Motor neuron (in vitro differentiated cells): ENCODE measurements around the gene GYPB. TPM values are rescaled to one million over a fixed set of nuclear protein-coding genes. Genes with fewer than 3 reads are reported as not detected.
"Not testable (repeated sequence)": the region's sequence is repeated elsewhere in the genome, so short reads cannot be mapped to it uniquely, and the experiment has no call there.

Source experiments
- ATAC-seq, 8 experiments: fragments of 200-7000 bp; cut with Tn5 transposase; replicated peaks in 6 of 8; 2 replicates each; pipeline ENCODE4 v1.8.0; 2021; ENCODE audit warnings: mild to moderate bottlenecking in 8 of 8, moderate library complexity in 8 of 8
- H3K27ac ChIP-seq, 2 donors: fragments of 250-450 bp; sonication (Bioruptor Pico); 2 replicates each; pipeline ENCODE4 v1.9.0; 2021; ENCODE audit warnings: antibody characterized with exemption in 2 of 2, mild to moderate bottlenecking in 2 of 2, moderate library complexity in 1 of 2
- H3K4me1 ChIP-seq, 2 donors: fragments of 250-450 bp; sonication (Bioruptor Pico); replicated peaks in 1 of 2; 2 replicates each; pipeline ENCODE4 v1.6.1; 2021; ENCODE audit warnings: antibody characterized with exemption in 2 of 2, mild to moderate bottlenecking in 2 of 2, moderate library complexity in 1 of 2
- H3K4me3 ChIP-seq, 5 donors: fragments of 250-450 bp; sonication (Bioruptor Pico); 2 replicates each; pipeline ENCODE4 v1.9.0; 2021; ENCODE audit warnings: antibody characterized with exemption in 5 of 5, mild to moderate bottlenecking in 5 of 5, moderate library complexity in 4 of 5
- WGBS, 10 experiments: fragments of 450-650 bp; shearing (Covaris generic); methylation state at CpG; one replicate each; pipeline ENCODE4 v1.0.0; 2022; 5-methylcytosine and 5-hydroxymethylcytosine counted together
- in situ Hi-C, 9 experiments: fragments of 400-800 bp; cut with MboI; loops; one replicate each; pipeline ENCODE4 v1.15.0; 2021; ENCODE audit warnings: low sequenced_read_pairs in 9 of 9, low pct_unique_long_range_greater_than_20kb in 2 of 9; ENCODE audit not compliant: unreplicated experiment in 9 of 9
- total RNA-seq, 8 experiments: library from RNA; unstranded; fragments of 300-600 nt; gene quantifications; 2 replicates each; pipeline versions ENCODE4 v1.2.3 to v1.2.4, GENCODE V29; 2022

The GYPB gene
- total RNA-seq, 8 experiments from 2014 or later = not detected

DNA sequence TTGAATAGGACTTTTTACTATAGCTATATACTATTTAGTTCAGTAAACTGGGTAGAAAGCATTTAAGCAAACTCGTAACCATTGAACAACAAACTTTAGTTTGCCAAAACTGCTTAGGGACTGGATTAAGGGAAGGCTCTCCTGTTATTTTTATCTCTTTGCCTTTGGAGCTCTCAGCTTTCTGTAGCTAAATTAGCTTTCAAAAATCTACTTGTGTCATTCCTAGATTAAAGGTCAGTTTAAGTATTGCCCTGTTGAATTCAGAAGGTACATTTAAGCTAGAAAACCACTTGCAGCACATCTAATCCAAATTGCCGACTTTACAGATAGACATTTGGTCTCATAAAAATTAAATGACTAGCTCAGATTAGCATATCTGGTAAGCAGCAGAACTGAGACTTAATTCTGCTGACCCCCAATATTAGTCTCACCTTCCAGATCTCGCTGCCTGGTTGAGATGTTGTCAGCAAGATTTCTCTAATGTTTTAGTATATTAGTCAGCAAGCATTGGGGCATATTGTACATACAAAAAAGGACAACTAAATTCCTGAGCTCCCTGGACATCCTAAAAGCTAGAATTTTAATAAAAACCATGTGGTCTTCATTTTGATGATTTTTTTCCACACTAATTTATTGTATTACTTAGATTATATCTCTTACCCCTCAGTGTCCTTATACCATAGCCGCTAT is 14.2 kb downstream of the GYPB start:
- 33 to 100% (median 83%) methylated on average over 1 to 4 of the region's 4 CpGs; no CpG with 5 or more reads in 3 of the 10 experiments for WGBS, 10 experiments

DNA sequence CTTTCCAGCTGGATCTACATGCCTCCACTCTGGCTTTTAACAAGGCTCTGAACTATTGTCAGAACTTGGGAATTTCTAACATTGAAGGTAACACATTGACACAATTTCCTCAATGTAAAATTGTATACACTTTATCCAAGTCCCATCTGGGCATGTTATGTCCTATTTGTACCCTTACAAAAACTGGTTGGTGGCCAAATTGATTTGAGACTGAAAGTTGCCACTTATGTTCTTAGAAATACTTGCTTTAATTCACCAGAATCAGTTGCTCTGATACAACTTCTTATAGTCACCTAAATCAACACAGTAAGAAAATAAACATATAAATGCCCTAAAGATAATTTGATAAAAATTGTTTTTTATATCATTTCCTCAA is 15.3 kb downstream of the GYPB start:
- ATAC-seq, H3K4me1 ChIP-seq, in situ Hi-C loops, H3K27ac ChIP-seq, H3K4me3 ChIP-seq: not testable (repeated sequence)

More for the DNA sequence above, 14.2 kb downstream of the GYPB start:
- H3K27ac ChIP-seq, ATAC-seq, H3K4me3 ChIP-seq, H3K4me1 ChIP-seq, in situ Hi-C loops: not testable (repeated sequence)

DNA sequence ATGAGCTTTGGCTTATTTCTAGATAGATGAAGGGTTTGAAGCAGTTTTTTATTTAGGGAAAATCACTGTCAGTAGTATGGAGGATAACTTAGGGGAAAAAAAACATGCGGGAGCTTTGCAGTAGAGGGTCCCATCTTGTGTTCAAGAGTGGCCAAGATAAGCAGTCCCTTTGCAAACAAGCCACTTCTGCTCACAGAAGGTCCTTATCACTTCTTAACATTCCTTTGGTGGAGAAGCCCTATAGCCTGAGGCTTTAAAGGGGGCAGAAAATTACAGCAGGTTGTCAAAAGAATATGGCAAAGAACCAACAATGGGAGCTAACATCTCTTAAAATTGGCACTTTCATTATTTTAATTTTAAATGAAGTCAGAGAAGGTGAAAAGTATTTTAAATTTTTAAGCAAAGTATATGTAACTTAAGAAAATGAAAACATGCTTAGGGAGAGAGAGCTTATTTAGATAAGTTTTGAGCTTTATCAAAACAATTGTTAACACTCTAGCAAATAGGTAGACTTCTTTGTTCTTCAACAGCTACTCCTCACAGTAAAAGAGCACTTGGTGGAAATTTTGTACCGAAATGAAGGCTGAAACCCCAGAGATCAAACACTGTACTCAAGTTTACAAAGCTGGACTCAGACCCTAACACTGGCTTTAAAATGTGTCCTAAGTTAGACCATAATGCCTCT is 15.8 kb downstream of the GYPB start:
- H3K4me3 ChIP-seq, H3K27ac ChIP-seq, H3K4me1 ChIP-seq, in situ Hi-C loops, ATAC-seq: not testable (repeated sequence)
- WGBS, 10 experiments = 40 to 100% (median 75%) methylated on average over 1 to 2 of the region's 2 CpGs; no CpG with 5 or more reads in 3 of the 10 experiments

DNA sequence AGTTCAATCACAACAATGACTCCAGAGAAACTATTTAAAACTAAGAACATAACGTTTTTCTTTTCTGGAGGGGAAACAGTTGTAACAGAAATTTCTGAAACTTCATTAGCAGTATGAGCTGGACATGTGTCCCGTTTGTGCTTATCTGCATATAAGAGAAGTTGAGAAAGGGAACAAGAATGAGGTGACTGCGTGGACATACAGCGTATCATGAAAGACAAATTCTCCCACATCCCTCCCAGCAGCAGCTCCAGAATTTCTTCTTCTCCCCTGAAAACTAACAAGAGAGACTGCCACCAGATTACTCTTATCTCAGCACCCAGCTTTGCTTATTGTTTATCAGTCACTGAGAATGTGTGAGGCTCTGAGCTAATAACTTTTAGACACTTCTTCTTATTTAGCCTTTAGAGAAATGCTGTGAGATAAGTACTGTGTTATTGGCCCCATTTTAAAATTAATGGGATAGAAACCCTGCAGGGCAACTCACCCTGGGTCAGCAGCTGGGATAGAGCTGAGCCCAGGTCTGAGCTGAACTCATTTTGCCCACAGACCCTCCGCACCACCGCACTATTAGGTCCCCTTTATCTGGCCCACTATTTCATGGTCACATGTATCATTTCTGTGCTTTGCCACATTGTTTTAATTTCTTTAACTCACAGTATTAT is 18.7 kb downstream of the GYPB start:
- 14 to 80% (median 75%) methylated on average over 1 to 4 of the region's 6 CpGs; no CpG with 5 or more reads in 5 of the 10 experiments for WGBS, 10 experiments
- in situ Hi-C loops, ATAC-seq, H3K4me3 ChIP-seq, H3K27ac ChIP-seq, H3K4me1 ChIP-seq: not testable (repeated sequence)

DNA sequence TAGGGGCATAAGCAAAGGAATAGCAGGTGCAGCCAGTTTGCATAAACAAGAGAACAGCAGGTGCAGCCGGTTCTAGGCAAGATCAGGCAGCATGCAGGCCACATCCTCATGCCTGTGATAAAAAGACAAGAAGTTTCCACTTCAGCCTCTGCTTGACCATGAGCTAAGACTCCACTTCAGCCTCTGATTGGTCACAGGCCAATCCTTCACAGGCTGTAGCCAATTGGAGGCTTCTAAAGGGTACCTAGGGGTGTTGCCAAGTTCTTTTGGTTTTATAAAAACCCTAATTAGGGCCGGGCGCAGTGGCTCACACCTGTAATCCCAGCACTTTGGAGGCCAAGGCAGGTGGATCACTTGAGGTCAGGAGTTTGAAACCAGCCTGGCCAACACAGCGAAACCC is 23.0 kb downstream of the GYPB start:
- H3K4me3 ChIP-seq, ATAC-seq, in situ Hi-C loops, H3K4me1 ChIP-seq, H3K27ac ChIP-seq: not testable (repeated sequence)
- 67% methylated on average over 1 of the region's 4 CpGs; no CpG with 5 or more reads in 9 of the 10 experiments for WGBS, 10 experiments

DNA sequence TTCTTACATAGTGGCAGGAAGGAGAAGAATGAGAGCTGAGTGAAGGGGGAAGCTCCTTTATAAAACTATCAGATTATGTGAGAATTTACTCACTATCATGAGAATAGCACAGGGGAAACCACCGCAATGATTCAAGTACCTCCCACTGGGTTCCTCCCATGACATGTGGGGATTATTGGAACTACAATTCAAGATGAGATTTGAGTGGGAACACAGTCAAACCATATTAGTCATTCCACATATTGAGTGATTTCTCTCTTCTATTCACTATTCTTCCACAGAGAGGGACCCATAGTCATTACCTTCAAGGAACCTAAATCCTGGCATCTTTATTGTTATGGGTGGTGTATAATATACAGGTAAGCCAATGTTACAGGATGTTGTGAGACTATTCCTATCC is 27.4 kb downstream of the GYPB start:
- WGBS, 10 experiments = no CpG with 5 or more reads among the region's 1 CpG
- in situ Hi-C loops, ATAC-seq, H3K4me1 ChIP-seq, H3K4me3 ChIP-seq, H3K27ac ChIP-seq: not testable (repeated sequence)

DNA sequence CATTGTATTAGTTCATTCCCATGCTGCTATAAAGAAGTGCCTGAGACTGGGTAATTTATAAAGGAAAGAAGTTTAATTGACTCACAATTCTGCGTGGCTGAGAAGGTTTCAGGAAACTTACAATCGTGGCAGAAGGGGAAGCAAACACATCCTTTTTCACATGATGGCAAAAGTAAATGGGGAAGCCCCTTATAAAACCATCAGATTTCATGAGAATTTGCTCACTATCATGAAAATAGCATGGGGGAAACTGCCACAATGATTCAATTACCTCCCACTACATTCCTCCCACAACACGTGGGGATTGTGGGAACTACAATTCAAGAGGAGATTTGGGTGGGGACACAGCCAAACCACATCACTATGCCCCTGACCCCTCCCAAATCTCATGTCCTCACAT is 28.5 kb downstream of the GYPB start:
- H3K27ac ChIP-seq, ATAC-seq, in situ Hi-C loops, H3K4me3 ChIP-seq, H3K4me1 ChIP-seq: not testable (repeated sequence)
- no CpG with 5 or more reads among the region's 3 CpGs for WGBS, 10 experiments

DNA sequence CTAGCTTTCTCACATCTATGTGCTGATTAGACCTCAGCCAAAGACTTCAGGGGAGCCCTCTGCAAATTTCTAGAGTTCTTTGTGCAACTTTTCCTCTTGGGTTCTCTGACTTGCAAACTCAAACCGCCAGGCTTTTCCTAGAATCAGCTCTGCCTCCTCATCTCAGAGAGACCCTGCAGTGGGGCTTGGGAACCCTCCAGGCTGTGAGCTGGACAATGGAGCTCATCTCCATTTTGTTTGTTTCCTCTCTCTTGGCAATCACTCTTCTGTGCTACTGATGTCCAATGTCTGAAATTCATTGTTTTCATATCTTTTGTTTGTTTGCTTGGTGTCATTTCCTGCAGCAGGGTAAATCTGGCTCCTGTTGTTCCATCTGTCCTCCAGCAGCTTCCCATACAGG is 33.0 kb downstream of the GYPB start:
- 0 to 83% (median 27%) methylated on average over 1 of the region's 1 CpG; no CpG with 5 or more reads in 6 of the 10 experiments for WGBS, 10 experiments
- no peak overlapping the region for H3K4me3 ChIP-seq
- peak in 5 of 8 experiments; percentile 57 to 94 (median 90) for ATAC-seq
- H3K4me1 ChIP-seq = no peaks in the 10 kb centered on the region
- in situ Hi-C loops = no loop called here
- H3K27ac ChIP-seq = no peak overlapping the region

DNA sequence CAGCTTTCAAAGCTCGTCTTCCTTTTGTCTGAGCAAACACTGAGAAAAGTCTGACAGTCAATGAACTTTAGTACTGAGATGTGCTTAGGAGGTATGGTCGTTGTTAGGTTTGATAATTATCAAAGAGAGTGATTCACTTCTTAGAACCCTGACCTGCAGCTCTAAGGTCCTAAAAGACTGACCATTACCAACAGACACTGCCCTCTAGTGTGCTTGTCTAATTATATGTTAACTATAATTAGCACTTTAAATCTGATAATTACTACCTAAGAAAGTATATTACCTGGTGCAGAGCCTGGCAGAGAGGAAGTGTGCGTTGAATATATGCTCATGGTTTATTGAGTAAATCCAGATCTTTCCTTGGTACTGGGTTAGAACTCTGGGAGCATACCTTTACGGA is 38.4 kb downstream of the GYPB start:
- ATAC-seq = peak in 2 of 8 experiments; percentile 17 to 50
- in situ Hi-C loops, H3K27ac ChIP-seq, H3K4me3 ChIP-seq, H3K4me1 ChIP-seq: not testable (repeated sequence)
- 34 to 100% (median 53%) methylated on average over 1 to 4 of the region's 4 CpGs; no CpG with 5 or more reads in 5 of the 10 experiments for WGBS, 10 experiments

DNA sequence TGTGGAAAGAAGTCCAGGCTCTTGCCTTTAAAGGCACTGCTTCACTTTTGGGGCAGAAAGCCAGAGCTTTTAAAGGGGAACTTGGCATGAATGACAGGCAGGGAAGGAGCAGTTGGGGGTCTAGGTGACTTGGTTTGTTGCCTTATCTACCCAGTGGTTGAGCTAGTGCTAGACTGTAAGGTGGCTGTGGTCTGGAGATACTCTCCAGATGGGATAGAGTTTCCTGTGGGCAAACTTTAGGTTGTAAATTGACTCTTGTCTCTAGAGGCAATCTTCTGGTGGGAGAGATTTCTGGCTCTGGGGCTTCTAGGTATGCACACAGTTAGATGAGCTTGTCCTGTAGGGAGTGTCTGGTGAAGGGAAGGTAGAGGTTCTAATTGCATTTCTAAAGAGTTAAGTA is 43.7 kb downstream of the GYPB start:
- H3K4me3 ChIP-seq, H3K27ac ChIP-seq, ATAC-seq, in situ Hi-C loops, H3K4me1 ChIP-seq: not testable (repeated sequence)

DNA sequence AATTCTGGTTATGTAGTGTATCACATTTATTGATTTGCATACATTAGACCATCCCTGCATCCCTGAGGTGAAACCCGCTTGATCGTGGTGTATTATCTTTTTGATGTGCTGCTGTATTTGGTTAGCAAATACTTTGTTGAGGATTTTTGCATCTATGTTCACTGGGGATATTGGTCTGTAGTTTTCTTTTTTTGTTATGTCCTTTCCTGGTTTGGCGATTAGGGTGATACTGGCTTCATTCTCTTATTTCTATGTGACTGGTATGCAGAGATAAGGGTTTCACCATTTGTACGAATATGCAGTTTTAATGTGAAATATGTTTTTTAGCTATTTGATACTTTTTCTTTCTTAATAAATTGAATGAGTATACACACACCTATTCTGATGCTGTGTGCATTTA is 45.2 kb downstream of the GYPB start:
- 0 to 92% (median 69%) methylated on average over 1 to 4 of the region's 4 CpGs; no CpG with 5 or more reads in 2 of the 10 experiments for whole genome bisulfite sequencing, 10 experiments
- H3K27ac ChIP-seq, H3K4me3 ChIP-seq, in situ Hi-C loops, H3K4me1 ChIP-seq, ATAC-seq: not testable (repeated sequence)

DNA sequence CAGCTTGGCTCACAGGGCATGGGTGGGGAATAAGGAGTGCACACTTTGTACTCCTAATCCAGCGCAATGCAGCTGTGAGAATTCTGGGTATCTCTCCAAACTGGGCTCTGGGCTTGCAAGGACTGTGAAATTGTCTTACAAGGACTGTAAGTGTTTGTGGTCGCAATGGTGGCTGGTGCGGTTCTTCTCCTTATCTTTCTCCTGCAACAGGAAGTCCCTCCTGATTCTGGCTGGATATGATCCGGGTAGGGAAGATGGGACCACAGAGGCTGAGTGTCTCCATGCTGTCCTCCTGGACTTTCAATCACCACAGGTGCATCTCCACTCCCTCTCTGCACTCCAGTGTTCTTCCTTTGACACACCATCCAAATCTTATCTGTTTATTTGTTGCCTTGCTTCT is 58.1 kb downstream of the GYPB start:
- in situ Hi-C loops = no loop called here
- ATAC-seq = no peak
- no peaks in the 10 kb centered on the region for H3K4me1 ChIP-seq
- no peak overlapping the region for H3K27ac ChIP-seq
- WGBS, 10 experiments = 80 to 100% (median 83%) methylated on average over 1 to 2 of the region's 4 CpGs; no CpG with 5 or more reads in 7 of the 10 experiments
- no peak overlapping the region for H3K4me3 ChIP-seq

DNA sequence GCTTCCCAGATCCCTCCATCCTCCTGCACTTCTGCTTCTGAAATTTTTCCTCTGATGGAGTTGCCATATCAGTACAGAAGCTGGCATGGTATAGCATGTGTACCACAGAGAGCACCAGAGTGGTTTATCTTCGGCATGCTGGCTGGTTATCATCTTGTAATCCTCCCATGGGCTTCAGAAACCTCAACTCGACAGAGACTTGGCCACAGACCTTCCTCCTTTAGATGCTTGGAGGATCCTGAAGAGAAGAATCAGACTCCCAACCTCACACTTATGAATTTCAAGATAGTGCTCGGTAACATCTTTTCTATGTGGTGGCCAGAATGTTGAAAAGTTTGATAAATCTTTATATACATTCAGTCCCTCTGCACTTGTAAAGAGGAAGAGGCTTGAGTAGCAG is 63.9 kb downstream of the GYPB start:
- in situ Hi-C loops, H3K4me1 ChIP-seq, H3K4me3 ChIP-seq, ATAC-seq, H3K27ac ChIP-seq: not testable (repeated sequence)
- WGBS, 10 experiments = 33 to 100% (median 53%) methylated on average over 1 to 3 of the region's 3 CpGs; no CpG with 5 or more reads in 6 of the 10 experiments
